Cardiac fibroblast (primary cell): ENCODE measurements around the gene MAN1C1.

Experiments
- DNase-seq, 2 donors: peaks; one replicate each; pipeline versions ENCODE4 v3.0.0 to v3.0.0-alpha.2; 2010; ENCODE audit warnings: low read depth in 2 of 2
- H3K4me3 ChIP-seq, 2 donors: replicated peaks in 1 of 2; 1 replicate in 1 of 2; 2 replicates in 1 of 2; pipeline ENCODE4 v1.5.1; 2011; ENCODE audit warnings: low read depth in 2 of 2, low read length in 2 of 2, mild to moderate bottlenecking in 2 of 2, moderate library complexity in 1 of 2
- TF ChIP-seq, protein P1 (sequence below): IDR thresholded peaks from one replicate; pipeline ENCODE4 v1.5.1; 2011; ENCODE audit warnings: low read depth, mild to moderate bottlenecking, low read length, inconsistent platforms

Gene MAN1C1

DNA sequence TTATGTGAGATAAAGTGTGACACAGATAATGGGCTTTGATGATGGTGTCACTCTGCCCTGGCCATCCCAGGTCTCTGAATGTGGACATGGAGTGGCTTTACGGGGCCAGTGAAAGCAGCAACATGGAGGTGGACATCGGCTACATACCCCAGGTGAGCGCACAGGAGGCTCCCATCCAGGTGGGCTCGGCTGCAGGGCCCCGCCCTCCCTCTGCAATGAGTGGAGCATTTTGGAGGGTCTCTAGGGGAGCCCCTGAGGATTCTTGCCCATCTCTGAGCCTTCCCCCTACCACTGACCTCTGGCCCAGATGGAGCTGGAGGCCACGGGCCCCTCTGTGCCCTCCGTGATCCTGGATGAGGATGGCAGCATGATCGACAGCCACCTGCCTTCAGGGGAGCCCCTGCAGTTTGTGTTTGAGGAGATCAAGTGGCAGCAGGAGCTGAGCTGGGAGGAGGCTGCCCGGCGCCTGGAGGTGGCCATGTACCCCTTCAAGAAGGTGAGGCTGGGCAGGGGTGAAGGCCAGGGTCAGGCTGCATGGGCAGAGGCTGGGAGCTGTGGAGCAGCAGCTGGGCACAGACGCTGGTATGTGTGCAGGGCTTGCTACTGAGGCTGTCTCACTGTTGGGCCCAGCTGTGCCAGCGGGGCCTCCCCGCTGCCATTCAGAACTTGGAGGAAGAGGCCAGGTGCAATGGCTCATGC is 194.9 kb downstream of the MAN1C1 start:
- TF ChIP-seq, protein P1, sequence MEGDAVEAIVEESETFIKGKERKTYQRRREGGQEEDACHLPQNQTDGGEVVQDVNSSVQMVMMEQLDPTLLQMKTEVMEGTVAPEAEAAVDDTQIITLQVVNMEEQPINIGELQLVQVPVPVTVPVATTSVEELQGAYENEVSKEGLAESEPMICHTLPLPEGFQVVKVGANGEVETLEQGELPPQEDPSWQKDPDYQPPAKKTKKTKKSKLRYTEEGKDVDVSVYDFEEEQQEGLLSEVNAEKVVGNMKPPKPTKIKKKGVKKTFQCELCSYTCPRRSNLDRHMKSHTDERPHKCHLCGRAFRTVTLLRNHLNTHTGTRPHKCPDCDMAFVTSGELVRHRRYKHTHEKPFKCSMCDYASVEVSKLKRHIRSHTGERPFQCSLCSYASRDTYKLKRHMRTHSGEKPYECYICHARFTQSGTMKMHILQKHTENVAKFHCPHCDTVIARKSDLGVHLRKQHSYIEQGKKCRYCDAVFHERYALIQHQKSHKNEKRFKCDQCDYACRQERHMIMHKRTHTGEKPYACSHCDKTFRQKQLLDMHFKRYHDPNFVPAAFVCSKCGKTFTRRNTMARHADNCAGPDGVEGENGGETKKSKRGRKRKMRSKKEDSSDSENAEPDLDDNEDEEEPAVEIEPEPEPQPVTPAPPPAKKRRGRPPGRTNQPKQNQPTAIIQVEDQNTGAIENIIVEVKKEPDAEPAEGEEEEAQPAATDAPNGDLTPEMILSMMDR: no peak
- no peak overlapping the region for H3K4me3 ChIP-seq
- DNase-seq: no peak

DNA sequence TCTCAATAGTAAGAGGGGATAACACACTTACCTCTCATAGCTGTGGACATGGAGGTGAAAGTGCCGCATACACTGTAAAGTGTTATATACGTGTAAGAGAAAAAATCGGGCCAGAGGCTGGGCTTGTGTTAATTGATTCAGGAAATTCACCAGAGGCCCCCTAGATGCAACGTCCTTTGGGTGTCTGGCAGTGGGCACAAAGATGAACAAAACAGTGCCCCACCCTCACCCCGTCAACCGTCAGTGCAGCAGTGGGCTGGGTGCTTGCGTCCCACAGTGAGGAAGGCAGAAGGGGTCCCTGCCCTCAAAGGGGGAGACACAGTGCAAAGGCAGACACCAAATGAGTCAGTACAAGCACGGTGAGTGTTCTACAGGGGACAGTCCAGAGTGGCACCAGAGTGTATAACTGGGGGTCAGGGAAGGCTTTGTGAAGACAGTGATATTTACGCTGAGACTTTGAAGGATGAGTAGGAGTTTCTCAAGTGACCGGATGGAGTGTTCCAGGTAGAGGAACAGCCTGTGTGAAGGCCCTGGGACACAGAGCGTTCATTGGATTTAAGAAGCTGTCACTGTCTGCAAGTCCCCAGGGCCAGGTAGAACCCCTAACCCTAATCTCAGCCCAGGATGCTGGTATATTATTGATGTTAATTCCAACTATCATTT is 196.6 kb downstream of the MAN1C1 start:
- H3K4me3 ChIP-seq: no peak overlapping the region
- TF ChIP-seq, protein P1: no peak
- no peak for DNase-seq

DNA sequence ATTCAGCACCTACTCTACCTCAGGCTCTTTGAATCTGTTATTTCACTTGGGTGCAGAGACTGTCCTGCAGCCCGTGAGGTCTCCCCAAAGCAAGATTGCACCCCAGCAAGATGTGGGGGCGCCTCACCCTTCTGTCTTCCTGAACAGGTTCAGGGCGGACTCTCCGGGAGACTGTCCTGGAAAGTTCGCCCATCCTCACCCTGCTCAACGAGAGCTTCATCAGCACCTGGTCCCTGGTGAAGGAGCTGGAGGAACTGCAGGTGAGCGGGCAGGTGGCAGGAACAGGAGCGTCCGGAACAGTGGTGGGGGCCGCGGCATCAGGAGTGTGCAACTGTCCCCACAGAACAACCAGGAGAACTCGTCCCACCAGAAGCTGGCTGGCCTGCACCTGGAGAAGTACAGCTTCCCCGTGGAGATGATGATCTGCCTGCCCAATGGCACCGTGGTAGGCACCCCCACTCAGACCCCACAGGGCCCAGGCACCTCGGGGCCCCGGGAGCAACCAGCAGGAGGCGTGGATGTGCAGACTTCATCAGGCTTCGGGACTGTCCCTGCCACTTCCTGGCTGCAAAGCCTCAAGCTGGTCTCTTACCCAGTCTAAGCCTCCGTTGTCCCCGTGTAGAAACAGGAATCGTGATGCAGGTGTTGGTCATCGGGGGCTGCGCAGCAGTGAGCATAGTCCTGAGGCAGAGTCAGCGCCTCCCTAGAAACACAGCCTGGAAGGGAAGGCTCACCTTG is 197.3 kb downstream of the MAN1C1 start:
- H3K4me3 ChIP-seq: no peak overlapping the region
- TF ChIP-seq, protein P1: no peak
- DNase-seq: no peak

- no peak overlapping the region for H3K4me3 ChIP-seq
- TF ChIP-seq, protein P1: no peak
- no peak for DNase-seq
Measured at GRCh38 chr1:25814549-25815087, 198.0 kb downstream of the MAN1C1 start.

GRCh38 chr1:25815208-25816111 is 198.9 kb downstream of the MAN1C1 start:
- TF ChIP-seq, protein P1: no peak
- no peak overlapping the region for H3K4me3 ChIP-seq

More at GRCh38 chr1:25815208-25816111, 198.9 kb downstream of the MAN1C1 start:
- DNase-seq: no peak
